Trophoblast cell (in vitro differentiated cells and primary cell): ENCODE data around the gene LDB2.
A peak's percentile ranks its signal among the peaks of the same experiment; 100 is the strongest.

Source experiments
- DNase-seq, 2 donors: peaks; one replicate each; pipeline ENCODE4 v3.0.0-alpha.2; 2016
- H2AFZ ChIP-seq: 2 replicates; pipeline ENCODE4 v1.6.1; 2013; ENCODE audit warnings: low read length, moderate library complexity, mild to moderate bottlenecking; ENCODE audit not compliant: insufficient read depth, poor library complexity
- H2AK5ac ChIP-seq: 2 replicates; pipeline ENCODE4 v1.6.1; 2013; ENCODE audit warnings: mild to moderate bottlenecking, low read length
- H2BK120ac ChIP-seq: 2 replicates; pipeline ENCODE4 v1.6.1; 2013; ENCODE audit warnings: low read length, mild to moderate bottlenecking, moderate library complexity; ENCODE audit not compliant: insufficient read depth, poor library complexity
- H2BK12ac ChIP-seq: 2 replicates; pipeline ENCODE4 v1.6.1; 2013; ENCODE audit warnings: mild to moderate bottlenecking, low read length, moderate library complexity
- H2BK5ac ChIP-seq: 2 replicates; pipeline ENCODE4 v1.6.1; 2013; ENCODE audit warnings: low read length, low read depth, moderate library complexity, mild to moderate bottlenecking; ENCODE audit not compliant: poor library complexity
- H3K14ac ChIP-seq: 2 replicates; pipeline ENCODE4 v1.6.1; 2013; ENCODE audit warnings: mild to moderate bottlenecking, low read length
- H3K18ac ChIP-seq: 2 replicates; pipeline ENCODE4 v1.6.1; 2013; ENCODE audit warnings: mild to moderate bottlenecking, low read length
- H3K23ac ChIP-seq: 2 replicates; pipeline ENCODE4 v1.6.1; 2013; ENCODE audit warnings: low read length
- H3K27ac ChIP-seq: 2 replicates; pipeline ENCODE4 v1.5.1; 2013; ENCODE audit warnings: low read depth, mild to moderate bottlenecking, inconsistent platforms, low read length, moderate library complexity
- H3K27me3 ChIP-seq: 2 replicates; pipeline ENCODE4 v1.6.1; 2013; ENCODE audit warnings: inconsistent platforms, mild to moderate bottlenecking, low read length, moderate library complexity; ENCODE audit not compliant: insufficient read depth
- H3K36me3 ChIP-seq, 2 experiments: 1 replicate in 1 of 2; 2 replicates in 1 of 2; pipeline ENCODE4 v1.6.1; 2013; ENCODE audit warnings: low read length in 2 of 2, mild to moderate bottlenecking in 2 of 2, moderate library complexity in 1 of 2; ENCODE audit not compliant: insufficient read depth in 2 of 2, control insufficient read depth in 1 of 2
- H3K4ac ChIP-seq: 2 replicates; pipeline ENCODE4 v1.6.1; 2013; ENCODE audit warnings: low read depth, mild to moderate bottlenecking, low read length, moderate library complexity
- H3K4me1 ChIP-seq, 2 experiments: 1 replicate in 1 of 2; 2 replicates in 1 of 2; pipeline ENCODE4 v1.6.1; 2013; ENCODE audit warnings: low read length in 2 of 2, mild to moderate bottlenecking in 2 of 2, moderate library complexity in 1 of 2; ENCODE audit not compliant: insufficient read depth in 2 of 2, control insufficient read depth in 1 of 2
- H3K4me2 ChIP-seq: 2 replicates; pipeline ENCODE4 v1.6.1; 2013; ENCODE audit warnings: inconsistent platforms, mild to moderate bottlenecking, low read length, moderate library complexity
- H3K4me3 ChIP-seq: 2 replicates; pipeline ENCODE4 v1.5.1; 2013; ENCODE audit warnings: mild to moderate bottlenecking, low read depth, low read length, inconsistent platforms
- H3K79me1 ChIP-seq: one replicate; pipeline ENCODE4 v1.6.1; 2013; ENCODE audit warnings: low read length
- H3K79me2 ChIP-seq: 2 replicates; pipeline ENCODE4 v1.6.1; 2013; ENCODE audit warnings: low read length, mild to moderate bottlenecking; ENCODE audit not compliant: control insufficient read depth, insufficient read depth, poor library complexity
- H3K9ac ChIP-seq: 2 replicates; pipeline ENCODE4 v1.6.1; 2013; ENCODE audit warnings: mild to moderate bottlenecking, low read length
- H3K9me3 ChIP-seq: 2 replicates; pipeline ENCODE4 v1.6.1; 2013; ENCODE audit warnings: low read depth, mild to moderate bottlenecking, control low read depth, inconsistent platforms, low read length; ENCODE audit not compliant: insufficient read depth
- H4K12ac ChIP-seq: 2 replicates; pipeline ENCODE4 v1.6.1; 2013; ENCODE audit warnings: low read depth, mild to moderate bottlenecking, low read length, moderate library complexity
- H4K8ac ChIP-seq: 2 replicates; pipeline ENCODE4 v1.6.1; 2013; ENCODE audit warnings: low read depth, mild to moderate bottlenecking, low read length, moderate library complexity
- H4K91ac ChIP-seq: one replicate; pipeline ENCODE4 v1.6.1; 2013; ENCODE audit warnings: low read depth, mild to moderate bottlenecking, low read length, moderate library complexity
- WGBS: extraction: QIAGEN DNeasy Blood & Tissue Kit; methylation state at CpG from one replicate; pipeline ENCODE4 v1.1.7; 2013; ENCODE audit warnings: missing lambda C conversion rate; ENCODE audit not compliant: insufficient read length, insufficient coverage; ENCODE audit errors: extremely low coverage; 5-methylcytosine and 5-hydroxymethylcytosine counted together

LDB2 gene

DNA sequence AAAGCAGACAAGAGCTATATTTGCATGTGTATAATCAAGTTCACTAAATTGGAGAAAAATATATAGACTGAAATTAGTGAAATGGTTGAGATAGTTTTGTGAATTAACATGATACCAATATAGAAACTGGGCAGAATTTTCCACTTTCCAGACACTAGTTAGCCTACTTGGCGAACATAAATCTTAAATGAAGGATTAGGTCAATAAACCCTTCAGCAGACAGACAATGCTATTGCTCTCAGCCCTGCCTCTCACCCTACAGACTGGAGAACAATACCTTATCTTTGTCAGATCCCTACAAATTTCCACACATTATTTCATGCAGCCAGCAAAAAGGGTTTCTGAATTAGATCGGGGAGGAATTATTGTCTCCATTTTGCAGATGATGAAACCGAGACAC, 435.8 kb downstream of the LDB2 start:
- Histone ChIP-seq H3K14ac (no peak overlapping the region), H2AK5ac (no peak overlapping the region)
- no CpG with 5 or more reads among the region's 3 CpGs for WGBS

DNA sequence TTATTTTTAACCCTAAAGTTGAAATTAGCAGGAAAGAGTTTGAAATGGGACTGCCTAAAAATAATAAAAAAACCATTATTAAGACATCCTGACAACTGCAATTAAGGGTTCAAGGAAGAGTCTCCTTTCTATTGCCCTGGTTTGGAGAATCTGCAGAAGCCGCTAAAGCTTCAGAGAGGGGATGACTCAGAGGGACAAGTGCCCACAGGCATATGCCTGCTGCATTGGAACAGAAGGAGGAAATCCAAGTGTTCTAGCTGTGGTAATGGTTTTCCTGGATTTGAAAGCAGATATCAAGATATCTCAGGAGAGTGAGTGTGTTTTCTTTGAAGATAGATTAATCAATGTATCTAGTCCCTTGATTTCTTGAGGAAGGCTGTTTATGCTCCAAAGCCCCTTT, 437.1 kb downstream of the LDB2 start:
- Histone ChIP-seq H3K4me3 (no peak overlapping the region), H3K27me3 (no peaks in the 10 kb centered on the region), H3K14ac (no peak overlapping the region), H3K4me1 (peaks cover 0 to 3% of the 10 kb centered on the region in 2 experiments), H3K79me2 (no peaks in the 10 kb centered on the region), H3K18ac (no peak overlapping the region), H4K91ac (no peak overlapping the region), H2BK12ac (no peak overlapping the region), H4K12ac (no peak overlapping the region), H3K4ac (no peak overlapping the region), H3K9me3 (peaks cover 4% of the 10 kb centered on the region), H4K8ac (no peak overlapping the region), H3K27ac (no peak overlapping the region), H3K23ac (no peak overlapping the region), H3K36me3 (no peaks in the 10 kb centered on the region), H3K4me2 (no peak overlapping the region), H3K79me1 (no peaks in the 10 kb centered on the region), H3K9ac (no peak overlapping the region), H2AK5ac (no peak overlapping the region), H2BK5ac (no peak overlapping the region), H2AFZ (no peak overlapping the region), H2BK120ac (no peak overlapping the region)
- WGBS, result no CpG with 5 or more reads among the region's 1 CpG
- peak in 1 of 2 donors; percentile 12 for DNase-seq

More for the DNA sequence above, 435.8 kb downstream of the LDB2 start:
- Histone ChIP-seq H3K9me3 (peaks cover 4% of the 10 kb centered on the region), H2BK120ac (no peak overlapping the region), H2BK12ac (no peak overlapping the region), H3K23ac (no peak overlapping the region), H3K36me3 (no peaks in the 10 kb centered on the region), H3K4me3 (no peak overlapping the region), H3K27me3 (no peaks in the 10 kb centered on the region), H4K12ac (no peak overlapping the region), H3K4ac (no peak overlapping the region), H3K4me1 (peaks cover 0 to 3% of the 10 kb centered on the region in 2 experiments), H3K18ac (no peak overlapping the region), H2BK5ac (no peak overlapping the region), H3K79me2 (no peaks in the 10 kb centered on the region), H4K8ac (no peak overlapping the region), H4K91ac (no peak overlapping the region), H3K27ac (no peak overlapping the region), H3K4me2 (no peak overlapping the region), H3K9ac (no peak overlapping the region), H2AFZ (no peak overlapping the region), H3K79me1 (no peaks in the 10 kb centered on the region)
- no peak for DNase-seq

DNA sequence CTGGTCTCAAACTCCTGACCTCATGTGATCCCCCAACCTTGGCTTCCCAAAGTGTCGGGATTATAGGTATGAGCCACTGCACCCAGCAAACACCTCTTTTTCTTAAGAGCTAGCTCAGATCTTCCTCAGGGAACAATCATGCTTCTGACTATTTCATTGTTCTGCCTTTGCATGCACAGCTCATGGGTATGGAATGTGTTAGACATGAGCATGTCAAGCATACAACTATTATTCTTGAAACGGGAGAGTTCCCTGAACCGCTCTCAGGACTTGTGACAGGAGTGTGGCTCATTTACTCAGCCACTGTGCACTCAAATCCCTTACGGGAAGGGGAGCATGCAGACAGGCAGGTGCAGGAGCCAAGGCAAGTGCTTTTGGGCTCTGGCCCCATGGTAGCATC, 440.5 kb downstream of the LDB2 start:
- Histone ChIP-seq H3K14ac (no peak overlapping the region), H3K18ac (no peak overlapping the region), H3K9ac (no peak overlapping the region), H3K36me3 (no peaks in the 10 kb centered on the region), H2AFZ (no peak overlapping the region), H3K23ac (no peak overlapping the region), H3K4me2 (no peak overlapping the region), H3K27ac (no peak overlapping the region), H4K12ac (no peak overlapping the region), H3K4me3 (no peak overlapping the region), H3K79me1 (no peaks in the 10 kb centered on the region), H2BK5ac (no peak overlapping the region), H3K4me1 (peaks cover 0 to 3% of the 10 kb centered on the region in 2 experiments), H3K79me2 (no peaks in the 10 kb centered on the region), H3K9me3 (peaks cover 4% of the 10 kb centered on the region), H3K27me3 (no peaks in the 10 kb centered on the region), H4K91ac (no peak overlapping the region), H3K4ac (no peak overlapping the region), H2BK12ac (no peak overlapping the region), H2BK120ac (no peak overlapping the region), H4K8ac (no peak overlapping the region), H2AK5ac (no peak overlapping the region)
- DNase-seq, result peak in 1 of 2 donors; percentile 11
- WGBS, result no CpG with 5 or more reads among the region's 4 CpGs
